ENCODE results near the gene TENM4.

The TENM4 gene

DNA sequence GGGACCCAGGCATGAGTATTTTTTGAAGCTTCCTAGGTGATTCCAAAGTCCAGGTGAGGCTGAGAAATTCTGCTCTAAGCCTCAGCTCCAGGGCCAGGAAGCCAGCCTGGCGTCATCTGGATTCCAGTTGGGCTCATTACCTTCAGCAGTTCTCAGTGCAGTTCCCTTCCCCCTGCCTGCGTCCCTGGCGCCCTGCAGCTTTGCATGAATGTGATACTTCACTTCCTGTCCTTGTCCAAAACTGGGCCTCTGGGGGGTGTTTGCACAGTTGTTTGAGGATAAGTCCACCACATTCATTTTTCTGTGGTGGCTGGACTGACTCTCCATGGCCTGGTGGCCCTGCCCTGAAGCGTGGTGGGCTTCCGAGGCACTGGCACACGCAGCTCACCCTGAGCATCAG lies 98.1 kb downstream of the TENM4 start:
- H3K79me2 ChIP-seq (ENCODE audit: control insufficient read depth, low read length): no peaks in the 10 kb centered on the region
- H3K9me2 ChIP-seq (replicated peaks; ENCODE audit: control insufficient read depth, low read length): no peaks in the 10 kb centered on the region
- H3K4me2 ChIP-seq (ENCODE audit: low read length): no peak overlapping the region
- H3K36me3 ChIP-seq (ENCODE audit: control insufficient read depth, low read length): no peaks in the 10 kb centered on the region
- no peaks in the 10 kb centered on the region for H4K20me1 ChIP-seq (ENCODE audit: control insufficient read depth, insufficient read depth, low read depth, low read length)
- TF ChIP-seq, protein P1, sequence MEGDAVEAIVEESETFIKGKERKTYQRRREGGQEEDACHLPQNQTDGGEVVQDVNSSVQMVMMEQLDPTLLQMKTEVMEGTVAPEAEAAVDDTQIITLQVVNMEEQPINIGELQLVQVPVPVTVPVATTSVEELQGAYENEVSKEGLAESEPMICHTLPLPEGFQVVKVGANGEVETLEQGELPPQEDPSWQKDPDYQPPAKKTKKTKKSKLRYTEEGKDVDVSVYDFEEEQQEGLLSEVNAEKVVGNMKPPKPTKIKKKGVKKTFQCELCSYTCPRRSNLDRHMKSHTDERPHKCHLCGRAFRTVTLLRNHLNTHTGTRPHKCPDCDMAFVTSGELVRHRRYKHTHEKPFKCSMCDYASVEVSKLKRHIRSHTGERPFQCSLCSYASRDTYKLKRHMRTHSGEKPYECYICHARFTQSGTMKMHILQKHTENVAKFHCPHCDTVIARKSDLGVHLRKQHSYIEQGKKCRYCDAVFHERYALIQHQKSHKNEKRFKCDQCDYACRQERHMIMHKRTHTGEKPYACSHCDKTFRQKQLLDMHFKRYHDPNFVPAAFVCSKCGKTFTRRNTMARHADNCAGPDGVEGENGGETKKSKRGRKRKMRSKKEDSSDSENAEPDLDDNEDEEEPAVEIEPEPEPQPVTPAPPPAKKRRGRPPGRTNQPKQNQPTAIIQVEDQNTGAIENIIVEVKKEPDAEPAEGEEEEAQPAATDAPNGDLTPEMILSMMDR (IDR thresholded peaks at IDR 0.05; ENCODE audit: low read depth, low read length, poor library complexity, severe bottlenecking): no peak
- TF ChIP-seq EZH2phosphoT487 (IDR thresholded peaks at IDR 0.05; ENCODE audit: borderline replicate concordance, low read length): no peak
- no peak overlapping the region for H3K4me3 ChIP-seq (ENCODE audit: low read length)
- no peaks in the 10 kb centered on the region for H3K4me1 ChIP-seq (ENCODE audit: control insufficient read depth, low read length)
- no peak overlapping the region for H3K27ac ChIP-seq (ENCODE audit: low read depth, low read length)
- no peaks in the 10 kb centered on the region for H3K27me3 ChIP-seq (ENCODE audit: control insufficient read depth, low read length)
- H3F3A ChIP-seq (ENCODE audit: control insufficient read depth, insufficient read depth): no peaks in the 10 kb centered on the region
- H3K9me3 ChIP-seq (ENCODE audit: control insufficient read depth, insufficient read depth, low read length): no peaks in the 10 kb centered on the region

DNA sequence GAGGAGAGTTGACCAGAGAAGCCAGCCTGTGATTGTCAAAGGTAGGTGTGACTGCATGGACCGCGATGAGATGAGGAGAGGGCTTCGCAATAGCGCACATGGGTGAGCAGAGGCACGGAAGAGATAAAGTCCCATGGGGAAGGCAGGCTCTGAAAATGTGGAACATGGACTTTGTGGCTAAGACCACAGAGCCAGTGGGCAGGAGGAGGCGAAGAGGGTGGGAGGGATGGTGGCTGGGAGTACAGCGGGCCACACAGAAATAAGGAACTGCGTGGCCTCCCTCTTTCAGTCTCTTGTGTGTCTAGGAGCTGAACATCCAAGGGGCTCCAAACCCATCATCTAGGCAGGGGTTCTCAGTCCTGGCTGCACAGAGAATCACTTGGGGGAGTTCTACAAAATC lies 98.6 kb downstream of the TENM4 start:
- H3K9me3 ChIP-seq (ENCODE audit: control insufficient read depth, insufficient read depth, low read length): no peaks in the 10 kb centered on the region
- no peaks in the 10 kb centered on the region for H3K79me2 ChIP-seq (ENCODE audit: control insufficient read depth, low read length)
- no peaks in the 10 kb centered on the region for H3K36me3 ChIP-seq (ENCODE audit: control insufficient read depth, low read length)
- H3K4me3 ChIP-seq (ENCODE audit: low read length): no peak overlapping the region
- no peaks in the 10 kb centered on the region for H4K20me1 ChIP-seq (ENCODE audit: control insufficient read depth, insufficient read depth, low read depth, low read length)
- H3K27ac ChIP-seq (ENCODE audit: low read depth, low read length): no peak overlapping the region
- H3K4me2 ChIP-seq (ENCODE audit: low read length): no peak overlapping the region
- TF ChIP-seq, protein P1 (IDR thresholded peaks at IDR 0.05; ENCODE audit: low read depth, low read length, poor library complexity, severe bottlenecking): no peak
- no peak for TF ChIP-seq EZH2phosphoT487 (IDR thresholded peaks at IDR 0.05; ENCODE audit: borderline replicate concordance, low read length)
- H3K27me3 ChIP-seq (ENCODE audit: control insufficient read depth, low read length): no peaks in the 10 kb centered on the region
- H3K9me2 ChIP-seq (replicated peaks; ENCODE audit: control insufficient read depth, low read length): no peaks in the 10 kb centered on the region
- no peaks in the 10 kb centered on the region for H3F3A ChIP-seq (ENCODE audit: control insufficient read depth, insufficient read depth)
- no peaks in the 10 kb centered on the region for H3K4me1 ChIP-seq (ENCODE audit: control insufficient read depth, low read length)

DNA sequence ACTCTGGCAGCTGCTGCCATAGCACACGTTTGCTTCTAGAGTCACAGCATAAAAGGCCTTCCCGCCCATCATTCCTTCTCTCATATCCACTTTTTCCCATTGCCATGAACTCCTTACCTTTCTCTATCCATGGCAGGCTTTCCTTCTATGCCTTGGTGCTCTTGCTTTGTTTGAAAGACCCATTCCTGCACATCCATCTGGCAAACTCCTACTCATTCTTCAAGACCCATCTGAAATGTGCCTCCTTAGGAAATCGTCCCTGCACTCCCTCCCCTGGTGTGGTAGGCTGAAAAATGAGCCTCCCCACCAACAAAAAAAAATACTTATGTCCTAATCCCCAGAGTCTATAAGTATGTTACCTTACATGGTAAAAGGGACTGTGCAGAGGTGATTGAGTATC lies 100.3 kb downstream of the TENM4 start:
- Histone ChIP-seq H3K4me3 (ENCODE audit: low read length) (no peak overlapping the region), H4K20me1 (ENCODE audit: control insufficient read depth, insufficient read depth, low read depth, low read length) (no peaks in the 10 kb centered on the region), H3K4me1 (ENCODE audit: control insufficient read depth, low read length) (no peaks in the 10 kb centered on the region), H3K27me3 (ENCODE audit: control insufficient read depth, low read length) (no peaks in the 10 kb centered on the region), H3K36me3 (ENCODE audit: control insufficient read depth, low read length) (no peaks in the 10 kb centered on the region), H3K9me2 (replicated peaks; ENCODE audit: control insufficient read depth, low read length) (no peaks in the 10 kb centered on the region), H3F3A (ENCODE audit: control insufficient read depth, insufficient read depth) (no peaks in the 10 kb centered on the region), H3K27ac (ENCODE audit: low read depth, low read length) (no peak overlapping the region), H3K4me2 (ENCODE audit: low read length) (no peak overlapping the region), H3K9me3 (ENCODE audit: control insufficient read depth, insufficient read depth, low read length) (no peaks in the 10 kb centered on the region), H3K79me2 (ENCODE audit: control insufficient read depth, low read length) (no peaks in the 10 kb centered on the region)
- TF ChIP-seq EZH2phosphoT487 (IDR thresholded peaks at IDR 0.05; ENCODE audit: borderline replicate concordance, low read length): no peak
- TF ChIP-seq, protein P1 (IDR thresholded peaks at IDR 0.05; ENCODE audit: low read depth, low read length, poor library complexity, severe bottlenecking): no peak

Measured in DOHH2 (cell line).